PC-9 (cell line): Measurements from ENCODE around the gene TMOD1.

ENCODE experiments used
- EZH2 ChIP-seq: fragments of 200-600 bp; sonication (generic); IDR thresholded peaks from 2 replicates; pipeline ENCODE4 v1.8.0; 2017; ENCODE audit warnings: antibody characterized with exemption, low read depth
- TF ChIP-seq, protein P1 (sequence below): fragments of 200-600 bp; sonication (generic); conservative IDR thresholded peaks from 2 replicates; pipeline ENCODE4 v1.6.1; 2017; ENCODE audit warnings: mixed run types, antibody characterized with exemption, mild to moderate bottlenecking, moderate library complexity

DNA sequence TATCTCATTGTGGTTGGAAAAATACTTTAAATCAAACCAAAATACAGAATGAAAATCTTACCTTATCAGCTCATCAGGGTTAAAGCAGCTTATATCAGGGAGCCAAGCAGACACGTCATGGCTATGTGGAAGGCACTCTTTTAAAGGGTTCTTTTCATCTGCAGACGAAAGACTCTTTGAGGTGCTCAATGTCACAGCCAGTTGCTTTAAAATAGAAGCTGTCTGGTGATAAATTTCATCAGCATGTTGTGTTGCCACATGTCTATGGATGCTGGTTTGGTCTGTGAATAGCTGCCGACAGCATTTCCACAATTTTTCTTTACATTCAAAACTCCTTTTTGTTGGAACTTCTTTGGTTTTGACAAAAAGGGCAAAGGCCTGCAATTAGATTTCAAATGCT, 124.2 kb downstream of the TMOD1 start:
- TF ChIP-seq, protein P1, sequence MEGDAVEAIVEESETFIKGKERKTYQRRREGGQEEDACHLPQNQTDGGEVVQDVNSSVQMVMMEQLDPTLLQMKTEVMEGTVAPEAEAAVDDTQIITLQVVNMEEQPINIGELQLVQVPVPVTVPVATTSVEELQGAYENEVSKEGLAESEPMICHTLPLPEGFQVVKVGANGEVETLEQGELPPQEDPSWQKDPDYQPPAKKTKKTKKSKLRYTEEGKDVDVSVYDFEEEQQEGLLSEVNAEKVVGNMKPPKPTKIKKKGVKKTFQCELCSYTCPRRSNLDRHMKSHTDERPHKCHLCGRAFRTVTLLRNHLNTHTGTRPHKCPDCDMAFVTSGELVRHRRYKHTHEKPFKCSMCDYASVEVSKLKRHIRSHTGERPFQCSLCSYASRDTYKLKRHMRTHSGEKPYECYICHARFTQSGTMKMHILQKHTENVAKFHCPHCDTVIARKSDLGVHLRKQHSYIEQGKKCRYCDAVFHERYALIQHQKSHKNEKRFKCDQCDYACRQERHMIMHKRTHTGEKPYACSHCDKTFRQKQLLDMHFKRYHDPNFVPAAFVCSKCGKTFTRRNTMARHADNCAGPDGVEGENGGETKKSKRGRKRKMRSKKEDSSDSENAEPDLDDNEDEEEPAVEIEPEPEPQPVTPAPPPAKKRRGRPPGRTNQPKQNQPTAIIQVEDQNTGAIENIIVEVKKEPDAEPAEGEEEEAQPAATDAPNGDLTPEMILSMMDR, result no peak
- TF ChIP-seq EZH2, result no peak
